OCI-LY3 (cell line): Measurements from ENCODE around the gene ZNF763.

ENCODE experiments used
- H2AFZ ChIP-seq: fragments of 200-600, 300-600 bp; shearing (Covaris generic); 2 replicates; pipeline ENCODE4 v1.6.0; 2014; ENCODE audit warnings: antibody characterized with exemption, low read depth, low read length
- H3K27ac ChIP-seq: fragments of 200-600, 300-600 bp; sonication (generic); 2 replicates; pipeline ENCODE4 v1.5.1; 2014; ENCODE audit warnings: mild to moderate bottlenecking, low read length, moderate library complexity, mixed read lengths
- H3K27me3 ChIP-seq: fragments of 200-600, 300-600 bp; sonication (generic); 2 replicates; pipeline ENCODE4 v1.6.1; 2014; ENCODE audit warnings: low read depth, low read length, mixed read lengths
- H3K36me3 ChIP-seq: fragments of 200-600, 300-600 bp; sonication (generic); replicated peaks from 2 replicates; pipeline ENCODE3; 2014; ENCODE audit warnings: low read depth, low read length, mixed read lengths
- H3K4me1 ChIP-seq: fragments of 300-600, 200-600 bp; sonication (generic); 2 replicates; pipeline ENCODE4 v1.6.1; 2014; ENCODE audit warnings: low read length, mixed read lengths
- H3K4me2 ChIP-seq: fragments of 200-600, 300-600 bp; sonication (generic); 2 replicates; pipeline ENCODE4 v1.6.1; 2014; ENCODE audit warnings: low read length, mixed read lengths
- H3K4me3 ChIP-seq: fragments of 300-600, 200-600 bp; sonication (generic); 2 replicates; pipeline ENCODE4 v1.5.1; 2014; ENCODE audit warnings: antibody characterized with exemption, mild to moderate bottlenecking, low read length, moderate library complexity
- H3K79me2 ChIP-seq: fragments of 300-600, 200-600 bp; shearing (Covaris generic); 2 replicates; pipeline ENCODE4 v1.6.1; 2014; ENCODE audit warnings: mild to moderate bottlenecking, low read length, mixed read lengths
- H3K9ac ChIP-seq: fragments of 300-600, 200-600 bp; shearing (Covaris generic); 2 replicates; pipeline ENCODE4 v1.6.0; 2014; ENCODE audit warnings: mild to moderate bottlenecking, low read length, moderate library complexity
- H3K9me3 ChIP-seq: fragments of 200-600, 300-600 bp; shearing (Covaris generic); 2 replicates; pipeline ENCODE4 v1.6.1; 2014; ENCODE audit warnings: low read length, mixed read lengths; ENCODE audit not compliant: insufficient read depth
- H4K20me1 ChIP-seq: fragments of 200-600, 300-600 bp; sonication (generic); 2 replicates; pipeline ENCODE4 v1.6.1; 2016; ENCODE audit warnings: low read length, mixed read lengths; ENCODE audit not compliant: insufficient read depth
- CTCF ChIP-seq: fragments of 200-600, 300-600 bp; sonication (generic); IDR thresholded peaks from 2 replicates; pipeline ENCODE4 v1.5.1; 2014; ENCODE audit warnings: antibody characterized with exemption, low read length, low read depth
- EZH2phosphoT487 ChIP-seq: fragments of 200-600 bp; shearing (Covaris generic); IDR thresholded peaks from 2 replicates; pipeline ENCODE4 v1.6.1; 2018; ENCODE audit warnings: antibody characterized with exemption, mixed run types, low read depth

ZNF763 gene

GRCh38 chr19:11964496-11964857 is 363 bp upstream of the ZNF763 start:
- H3K9me3 ChIP-seq: no peaks in the 10 kb centered on the region
- no peaks in the 10 kb centered on the region for H3K36me3 ChIP-seq
- peak overlapping the region; percentile 56 for H3K27ac ChIP-seq
- no peak overlapping the region for H3K9ac ChIP-seq
- no peak for TF ChIP-seq EZH2phosphoT487
- TF ChIP-seq CTCF: peak; percentile 15; the same call in 1 of the 2 replicates
- peaks cover 21% of the 10 kb centered on the region for H3K4me1 ChIP-seq
- peak overlapping the region; percentile 73 for H3K4me2 ChIP-seq
- no peaks in the 10 kb centered on the region; the same call in 1 of the 2 replicates for H3K27me3 ChIP-seq
- H3K79me2 ChIP-seq: no peaks in the 10 kb centered on the region
- no peaks in the 10 kb centered on the region for H4K20me1 ChIP-seq
- no peak overlapping the region for H2AFZ ChIP-seq
- peak overlapping the region; percentile 78 for H3K4me3 ChIP-seq

GRCh38 chr19:11970174-11970573 is 5.3 kb downstream of the ZNF763 start:
- TF ChIP-seq CTCF: no peak
- TF ChIP-seq EZH2phosphoT487: no peak
- no peaks in the 10 kb centered on the region for H3K9me3 ChIP-seq

GRCh38 chr19:11971041-11971440 is 6.2 kb downstream of the ZNF763 start:
- H3K36me3 ChIP-seq: no peaks in the 10 kb centered on the region
- no peak overlapping the region for H3K9ac ChIP-seq
- H3K27ac ChIP-seq: no peak overlapping the region
- no peak overlapping the region for H3K4me3 ChIP-seq
- no peak overlapping the region for H2AFZ ChIP-seq
- H3K9me3 ChIP-seq: 0 out of 2 replicates have a peak, but pooled peaks cover 5% of the 10 kb centered on the region
- H3K27me3 ChIP-seq: no peaks in the 10 kb centered on the region; the same call in 1 of the 2 replicates
- H3K4me2 ChIP-seq: 0 out of 2 replicates have a peak overlapping the region, but pooled peaks have one; percentile 10
- H3K4me1 ChIP-seq: peaks cover 17% of the 10 kb centered on the region
- TF ChIP-seq CTCF (no peak), EZH2phosphoT487 (no peak)
- H3K79me2 ChIP-seq: no peaks in the 10 kb centered on the region
- no peaks in the 10 kb centered on the region; the same call in 1 of the 2 replicates for H4K20me1 ChIP-seq

More at GRCh38 chr19:11970174-11970573, 5.3 kb downstream of the ZNF763 start:
- Histone ChIP-seq H3K4me2 (peak overlapping the region; percentile 10), H3K27me3 (no peaks in the 10 kb centered on the region; the same call in 1 of the 2 replicates), H3K27ac (no peak overlapping the region), H4K20me1 (no peaks in the 10 kb centered on the region; the same call in 1 of the 2 replicates), H2AFZ (no peak overlapping the region), H3K4me3 (no peak overlapping the region), H3K79me2 (no peaks in the 10 kb centered on the region), H3K4me1 (peaks cover 23% of the 10 kb centered on the region), H3K9ac (no peak overlapping the region), H3K36me3 (no peaks in the 10 kb centered on the region)

- peaks cover 17% of the 10 kb centered on the region for H3K4me1 ChIP-seq
- H3K9me3 ChIP-seq: peaks cover 8% of the 10 kb centered on the region; the same call in 1 of the 2 replicates
- no peak overlapping the region for H2AFZ ChIP-seq
- H3K27me3 ChIP-seq: no peaks in the 10 kb centered on the region
- TF ChIP-seq CTCF (no peak), EZH2phosphoT487 (no peak)
- peaks cover 8% of the 10 kb centered on the region for H3K36me3 ChIP-seq
- H3K4me2 ChIP-seq: no peak overlapping the region
- H3K4me3 ChIP-seq: no peak overlapping the region
- H3K27ac ChIP-seq: no peak overlapping the region
- no peaks in the 10 kb centered on the region for H3K79me2 ChIP-seq
- no peaks in the 10 kb centered on the region; the same call in 1 of the 2 replicates for H4K20me1 ChIP-seq
- no peak overlapping the region for H3K9ac ChIP-seq
Observed at GRCh38 chr19:11973019-11973810, 8.4 kb downstream of the ZNF763 start.
